ENCODE results near the gene SEZ6L2. TPM values are rescaled to one million over a fixed set of nuclear protein-coding genes. Genes with fewer than 3 reads are reported as not detected.

The SEZ6L2 gene
- total RNA-seq, 1 experiment from 2014 or later = 68.9 TPM

DNA sequence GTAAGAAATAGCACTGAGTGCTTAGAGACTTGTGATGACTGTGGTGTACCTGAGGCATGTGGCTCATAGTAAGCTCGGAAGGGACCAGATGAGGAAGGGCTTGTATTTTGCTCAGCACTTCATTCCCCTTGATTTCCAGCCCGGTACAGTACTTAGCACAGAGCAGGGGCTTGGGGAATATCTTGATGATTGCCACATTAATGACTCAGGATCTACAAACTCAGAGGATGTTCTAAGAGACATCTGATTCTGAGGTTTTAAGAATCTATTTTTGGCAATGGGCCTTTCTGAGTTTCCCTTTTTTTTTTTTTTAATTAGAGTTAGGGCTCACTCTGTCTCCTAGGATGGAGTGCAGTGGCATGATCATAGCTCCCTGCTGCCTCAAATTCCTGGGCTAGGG, 10.0 kb upstream of the SEZ6L2 start:
- BruUV-seq (replicated peaks) = no TSS peak
- H3K9me3 Mint-ChIP-seq (ENCODE audit: low read depth, unreplicated experiment) = no peaks in the 10 kb centered on the region
- CTCF ChIA-PET = interaction anchor here (0.7 to 1.0 kb wide), 2 partner anchors 10 to 194 kb away, joined by 3 read pairs; partner anchors contain the start of gene SEZ6L2
- H3K36me3 Mint-ChIP-seq (ENCODE audit: insufficient read depth, unreplicated experiment) = peaks cover 90% of the 10 kb centered on the region
- TF ChIP-seq, protein P1, sequence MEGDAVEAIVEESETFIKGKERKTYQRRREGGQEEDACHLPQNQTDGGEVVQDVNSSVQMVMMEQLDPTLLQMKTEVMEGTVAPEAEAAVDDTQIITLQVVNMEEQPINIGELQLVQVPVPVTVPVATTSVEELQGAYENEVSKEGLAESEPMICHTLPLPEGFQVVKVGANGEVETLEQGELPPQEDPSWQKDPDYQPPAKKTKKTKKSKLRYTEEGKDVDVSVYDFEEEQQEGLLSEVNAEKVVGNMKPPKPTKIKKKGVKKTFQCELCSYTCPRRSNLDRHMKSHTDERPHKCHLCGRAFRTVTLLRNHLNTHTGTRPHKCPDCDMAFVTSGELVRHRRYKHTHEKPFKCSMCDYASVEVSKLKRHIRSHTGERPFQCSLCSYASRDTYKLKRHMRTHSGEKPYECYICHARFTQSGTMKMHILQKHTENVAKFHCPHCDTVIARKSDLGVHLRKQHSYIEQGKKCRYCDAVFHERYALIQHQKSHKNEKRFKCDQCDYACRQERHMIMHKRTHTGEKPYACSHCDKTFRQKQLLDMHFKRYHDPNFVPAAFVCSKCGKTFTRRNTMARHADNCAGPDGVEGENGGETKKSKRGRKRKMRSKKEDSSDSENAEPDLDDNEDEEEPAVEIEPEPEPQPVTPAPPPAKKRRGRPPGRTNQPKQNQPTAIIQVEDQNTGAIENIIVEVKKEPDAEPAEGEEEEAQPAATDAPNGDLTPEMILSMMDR (IDR thresholded peaks at IDR 0.05; ENCODE audit: unreplicated experiment) = no peak
- DNase-seq = no peak
- peaks cover 16% of the 10 kb centered on the region for H3K4me1 Mint-ChIP-seq (ENCODE audit: low read depth, unreplicated experiment)
- no peak overlapping the region for H3K27ac Mint-ChIP-seq (ENCODE audit: unreplicated experiment)
- H3K4me3 Mint-ChIP-seq (ENCODE audit: low read depth, unreplicated experiment) = no peak overlapping the region
- intact Hi-C loops (cut with micrococcal nuclease; ENCODE audit: unreplicated experiment) = loop anchor here (10.0 kb wide), 1 partner anchor 85 kb away; the partner anchor contains the start of gene MVP
- no peaks in the 10 kb centered on the region for H3K27me3 Mint-ChIP-seq (ENCODE audit: unreplicated experiment)

DNA sequence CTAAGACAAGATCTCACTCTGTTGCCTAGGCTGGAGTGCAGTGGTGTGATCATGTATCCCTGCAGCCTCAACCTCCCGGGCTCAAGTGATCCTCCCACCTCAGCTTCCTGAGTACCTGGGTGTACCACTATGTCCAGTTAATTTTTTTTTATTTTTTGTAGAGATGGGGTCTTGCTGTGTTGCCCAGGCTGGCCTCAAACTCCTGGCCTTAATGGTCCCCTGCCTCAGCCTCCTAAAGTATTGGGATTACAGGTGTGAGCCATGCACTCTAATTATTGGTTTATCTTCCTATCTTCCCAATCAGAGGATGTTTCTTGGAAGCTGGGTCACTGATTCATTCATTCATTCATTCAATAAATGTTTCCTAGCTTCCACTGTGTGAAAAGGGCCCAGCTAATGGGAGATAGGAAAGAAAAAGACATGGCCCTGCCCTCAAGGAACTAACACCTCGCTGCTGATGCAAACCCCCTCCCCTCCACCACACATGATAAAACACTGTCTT, 9.4 kb upstream of the SEZ6L2 start:
- no peaks in the 10 kb centered on the region for H3K27me3 Mint-ChIP-seq (ENCODE audit: unreplicated experiment)

DNA sequence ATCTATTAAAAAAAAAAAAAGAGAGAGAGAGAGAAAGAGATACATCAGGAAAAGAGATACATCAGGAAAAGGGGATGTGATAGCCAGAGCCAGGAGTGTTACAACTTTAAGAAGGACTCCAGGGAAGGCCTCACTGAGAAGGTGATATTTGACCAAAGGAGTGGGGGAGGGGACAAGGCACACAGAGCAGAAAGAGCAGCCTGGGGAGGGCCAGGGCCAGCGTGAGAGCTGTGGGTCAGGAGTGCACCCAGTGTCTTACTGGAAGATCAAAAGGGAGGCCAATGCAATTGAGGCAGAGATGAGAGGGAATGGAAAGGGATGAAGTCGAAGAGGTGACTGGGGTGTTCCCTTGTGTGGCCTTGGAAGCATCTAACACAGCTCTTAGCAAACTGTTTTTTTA, 8.6 kb upstream of the SEZ6L2 start:
- no peaks in the 10 kb centered on the region for H3K27me3 Mint-ChIP-seq (ENCODE audit: unreplicated experiment)
- H3K4me1 Mint-ChIP-seq (ENCODE audit: low read depth, unreplicated experiment) = peaks cover 18% of the 10 kb centered on the region
- H3K27ac Mint-ChIP-seq (ENCODE audit: unreplicated experiment) = peak overlapping the region; percentile 37
- H3K4me3 Mint-ChIP-seq (ENCODE audit: low read depth, unreplicated experiment) = no peak overlapping the region
- peaks cover 85% of the 10 kb centered on the region for H3K36me3 Mint-ChIP-seq (ENCODE audit: insufficient read depth, unreplicated experiment)
- H3K9me3 Mint-ChIP-seq (ENCODE audit: low read depth, unreplicated experiment) = no peaks in the 10 kb centered on the region
- DNase-seq = no peak
- BruUV-seq (replicated peaks) = no TSS peak
- intact Hi-C loops (cut with micrococcal nuclease; ENCODE audit: unreplicated experiment) = loop anchor here (10.0 kb wide), 1 partner anchor 83 kb away; the partner anchor contains the start of gene MVP
- CTCF ChIA-PET = interaction anchor here (0.7 kb wide), 1 partner anchor 13 kb away, joined by 3 read pairs; no protein-coding TSS in a partner anchor
- TF ChIP-seq, protein P1 (IDR thresholded peaks at IDR 0.05; ENCODE audit: unreplicated experiment) = no peak

More for the DNA sequence above, 9.4 kb upstream of the SEZ6L2 start:
- H3K36me3 Mint-ChIP-seq (ENCODE audit: insufficient read depth, unreplicated experiment) = peaks cover 86% of the 10 kb centered on the region
- H3K4me1 Mint-ChIP-seq (ENCODE audit: low read depth, unreplicated experiment) = peaks cover 12% of the 10 kb centered on the region
- CTCF ChIA-PET = interaction anchor here (0.7 kb wide), 1 partner anchor 12 kb away, joined by 3 read pairs; no protein-coding TSS in a partner anchor
- H3K9me3 Mint-ChIP-seq (ENCODE audit: low read depth, unreplicated experiment) = no peaks in the 10 kb centered on the region
- DNase-seq = no peak
- intact Hi-C loops (cut with micrococcal nuclease; ENCODE audit: unreplicated experiment) = loop anchor here (10.0 kb wide), 1 partner anchor 84 kb away; the partner anchor contains the start of gene MVP
- TF ChIP-seq, protein P1 (IDR thresholded peaks at IDR 0.05; ENCODE audit: unreplicated experiment) = no peak
- TSS peak; percentile 9 for BruUV-seq (replicated peaks)
- no peak overlapping the region for H3K4me3 Mint-ChIP-seq (ENCODE audit: low read depth, unreplicated experiment)
- no peak overlapping the region for H3K27ac Mint-ChIP-seq (ENCODE audit: unreplicated experiment)

DNA sequence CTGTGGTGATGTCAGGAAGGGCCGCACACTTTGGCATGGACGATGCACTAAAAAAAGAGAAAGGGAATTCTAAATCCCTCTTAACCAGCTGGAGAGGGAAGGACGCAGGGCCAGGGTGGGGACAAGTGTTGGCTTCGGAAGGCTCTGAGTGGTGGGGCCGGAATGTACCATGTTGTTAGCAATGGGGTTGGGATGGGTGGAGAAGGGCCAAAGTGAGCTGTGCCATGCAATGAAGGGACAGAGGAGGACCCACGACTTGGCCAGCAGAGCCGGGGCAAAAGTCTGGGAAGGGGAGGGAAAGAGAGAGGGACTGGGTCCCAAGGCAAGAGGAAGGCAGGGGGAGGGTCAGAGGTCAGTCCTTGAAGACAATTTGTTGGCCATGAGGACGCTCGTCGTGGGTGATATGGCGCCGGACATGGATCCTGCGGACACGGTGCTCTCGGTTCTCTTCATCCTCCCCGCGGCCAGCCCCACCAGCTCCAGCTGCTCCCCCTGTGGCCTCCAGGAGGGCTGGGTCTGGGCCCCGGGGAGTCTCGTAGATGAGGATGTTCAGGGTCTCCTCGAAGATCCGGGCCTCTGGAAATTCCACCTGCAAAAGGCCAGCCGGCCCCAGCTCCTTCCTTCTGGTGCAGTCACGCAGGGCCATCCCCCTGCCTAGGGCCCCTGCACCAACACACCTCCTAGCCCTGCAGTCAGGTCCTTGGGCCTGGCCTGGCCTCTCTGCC, 7.3 kb upstream of the SEZ6L2 start:
- Mint-ChIP-seq H3K27ac (ENCODE audit: unreplicated experiment) (no peak overlapping the region), H3K27me3 (ENCODE audit: unreplicated experiment) (no peaks in the 10 kb centered on the region), H3K4me3 (ENCODE audit: low read depth, unreplicated experiment) (no peak overlapping the region), H3K36me3 (ENCODE audit: insufficient read depth, unreplicated experiment) (peaks cover 82% of the 10 kb centered on the region), H3K4me1 (ENCODE audit: low read depth, unreplicated experiment) (peaks cover 15% of the 10 kb centered on the region), H3K9me3 (ENCODE audit: low read depth, unreplicated experiment) (no peaks in the 10 kb centered on the region)
- intact Hi-C loops (cut with micrococcal nuclease; ENCODE audit: unreplicated experiment) = loop anchor here (10.0 kb wide), 1 partner anchor 82 kb away; the partner anchor contains the start of gene MVP
- TF ChIP-seq, protein P1 (IDR thresholded peaks at IDR 0.05; ENCODE audit: unreplicated experiment) = no peak
- no TSS peak for BruUV-seq (replicated peaks)
- CTCF ChIA-PET = no interaction called here
- no peak for DNase-seq

All from Calu3 (cell line).